ENCODE results near the gene GABARAPL2. TPM values are rescaled to one million over a fixed set of nuclear protein-coding genes. Genes with fewer than 3 reads are reported as not detected.

Gene GABARAPL2
- total and polyA plus RNA-seq, 12 donors: 93.9 to 200 (median 167) TPM

DNA sequence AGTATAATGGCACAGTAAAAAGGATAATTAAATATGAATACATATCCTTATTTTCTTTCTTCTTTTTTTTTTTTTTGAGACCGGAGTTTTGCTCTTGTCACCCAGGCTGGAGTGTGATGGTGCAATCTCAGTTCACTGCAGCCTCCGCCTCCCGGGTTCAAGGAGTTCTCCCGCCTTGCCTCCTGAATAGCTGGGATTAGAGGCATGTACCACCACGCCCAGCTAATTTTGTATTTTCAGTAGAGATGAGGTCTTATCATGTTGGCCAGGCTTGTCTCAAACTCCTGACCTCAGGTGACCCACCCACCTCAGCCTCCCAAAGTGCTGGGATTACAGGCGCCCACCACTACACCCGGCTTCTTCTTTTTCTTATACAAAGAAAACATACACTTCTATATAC lies 12.0 kb downstream of the GABARAPL2 start:
- no peak for TF ChIP-seq POLR2A (IDR thresholded peaks at IDR 0.05)
- TF ChIP-seq, protein P1, sequence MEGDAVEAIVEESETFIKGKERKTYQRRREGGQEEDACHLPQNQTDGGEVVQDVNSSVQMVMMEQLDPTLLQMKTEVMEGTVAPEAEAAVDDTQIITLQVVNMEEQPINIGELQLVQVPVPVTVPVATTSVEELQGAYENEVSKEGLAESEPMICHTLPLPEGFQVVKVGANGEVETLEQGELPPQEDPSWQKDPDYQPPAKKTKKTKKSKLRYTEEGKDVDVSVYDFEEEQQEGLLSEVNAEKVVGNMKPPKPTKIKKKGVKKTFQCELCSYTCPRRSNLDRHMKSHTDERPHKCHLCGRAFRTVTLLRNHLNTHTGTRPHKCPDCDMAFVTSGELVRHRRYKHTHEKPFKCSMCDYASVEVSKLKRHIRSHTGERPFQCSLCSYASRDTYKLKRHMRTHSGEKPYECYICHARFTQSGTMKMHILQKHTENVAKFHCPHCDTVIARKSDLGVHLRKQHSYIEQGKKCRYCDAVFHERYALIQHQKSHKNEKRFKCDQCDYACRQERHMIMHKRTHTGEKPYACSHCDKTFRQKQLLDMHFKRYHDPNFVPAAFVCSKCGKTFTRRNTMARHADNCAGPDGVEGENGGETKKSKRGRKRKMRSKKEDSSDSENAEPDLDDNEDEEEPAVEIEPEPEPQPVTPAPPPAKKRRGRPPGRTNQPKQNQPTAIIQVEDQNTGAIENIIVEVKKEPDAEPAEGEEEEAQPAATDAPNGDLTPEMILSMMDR (IDR thresholded peaks at IDR 0.05): no peak
- H3K4me3 ChIP-seq: no peak overlapping the region
- no peaks in the 10 kb centered on the region for H3K9me3 ChIP-seq (replicated peaks in 1 of 3)
- WGBS, 4 donors: 92 to 98% (median 94%) methylated on average over 7 of the region's 7 CpGs
- H3K27ac ChIP-seq: no peak overlapping the region
- peaks cover 0 to 59% of the 10 kb centered on the region in 2 donors for H3K36me3 ChIP-seq (replicated peaks in 1 of 2)
- H3K27me3 ChIP-seq: no peaks in the 10 kb centered on the region
- intact Hi-C loops (cut with DNase I): no loop called here
- DNase-seq: no peak
- peaks cover 0 to 8% of the 10 kb centered on the region in 2 donors for H3K4me1 ChIP-seq (replicated peaks in 1 of 2)

DNA sequence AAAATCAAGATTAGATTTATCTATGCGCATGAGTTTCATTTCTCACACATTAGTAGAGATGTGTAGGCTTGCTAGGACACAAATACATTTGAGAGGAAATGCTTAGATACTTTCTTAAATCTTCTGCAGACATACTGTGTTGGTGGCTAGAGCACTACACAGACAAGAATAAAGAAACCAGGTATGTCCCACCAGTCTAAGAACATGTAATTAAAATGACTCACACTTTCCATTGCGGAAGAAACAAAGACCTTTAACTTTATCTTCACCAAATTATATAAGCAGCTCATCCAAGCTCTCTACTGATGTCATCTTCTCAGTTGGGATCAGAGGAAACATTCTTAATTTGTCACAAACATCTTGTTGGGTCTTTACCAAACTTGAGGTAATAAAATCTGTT lies 12.5 kb downstream of the GABARAPL2 start:
- peaks cover 0 to 53% of the 10 kb centered on the region in 2 donors for H3K36me3 ChIP-seq (replicated peaks in 1 of 2)
- H3K9me3 ChIP-seq (replicated peaks in 1 of 3): no peaks in the 10 kb centered on the region
- intact Hi-C loops (cut with DNase I): no loop called here
- 79 to 85% (median 80%) methylated on average over 2 of the region's 2 CpGs for WGBS, 4 donors
- DNase-seq: no peak
- TF ChIP-seq, protein P1 (IDR thresholded peaks at IDR 0.05): no peak
- no peak for TF ChIP-seq POLR2A (IDR thresholded peaks at IDR 0.05)
- H3K4me1 ChIP-seq (replicated peaks in 1 of 2): peaks cover 0 to 3% of the 10 kb centered on the region in 2 donors
- no peak overlapping the region for H3K27ac ChIP-seq
- H3K27me3 ChIP-seq: no peaks in the 10 kb centered on the region
- no peak overlapping the region for H3K4me3 ChIP-seq

DNA sequence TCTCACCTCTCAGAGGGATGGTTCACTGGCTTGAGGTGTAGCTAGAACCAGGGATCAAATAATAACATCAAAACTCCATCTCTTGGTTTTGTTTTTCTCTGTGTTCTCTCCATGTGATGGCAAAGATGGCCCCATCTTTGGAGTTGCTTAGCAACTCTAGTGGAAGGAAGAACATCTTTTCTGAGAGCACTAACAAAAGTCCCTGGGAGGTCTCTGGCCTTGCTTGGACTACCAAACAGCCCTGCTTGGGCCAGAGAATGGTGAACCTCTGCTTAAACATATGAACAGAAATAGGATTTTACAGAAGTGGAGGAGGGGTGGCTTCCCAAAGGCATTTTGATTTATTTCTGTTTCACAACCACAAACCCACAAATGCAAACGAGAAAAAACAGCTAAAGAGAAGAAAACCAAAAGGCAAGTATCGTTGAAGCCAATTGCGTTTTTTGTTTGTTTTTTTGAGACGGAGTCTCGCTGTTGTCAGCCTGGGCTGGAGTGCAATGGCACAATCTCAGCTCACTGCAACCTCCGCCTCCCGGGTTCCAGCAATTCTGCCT lies 13.2 kb downstream of the GABARAPL2 start:
- H3K4me1 ChIP-seq (replicated peaks in 1 of 2): peaks cover 0 to 3% of the 10 kb centered on the region in 2 donors
- no peak for DNase-seq
- no peak overlapping the region for H3K4me3 ChIP-seq
- 76 to 94% (median 83%) methylated on average over 7 of the region's 7 CpGs for WGBS, 4 donors
- TF ChIP-seq POLR2A (IDR thresholded peaks at IDR 0.05): no peak
- TF ChIP-seq, protein P1 (IDR thresholded peaks at IDR 0.05): no peak
- H3K27me3 ChIP-seq: no peaks in the 10 kb centered on the region
- intact Hi-C loops (cut with DNase I): no loop called here
- H3K9me3 ChIP-seq (replicated peaks in 1 of 3): no peaks in the 10 kb centered on the region
- no peak overlapping the region for H3K27ac ChIP-seq
- peaks cover 0 to 47% of the 10 kb centered on the region in 2 donors for H3K36me3 ChIP-seq (replicated peaks in 1 of 2)

DNA sequence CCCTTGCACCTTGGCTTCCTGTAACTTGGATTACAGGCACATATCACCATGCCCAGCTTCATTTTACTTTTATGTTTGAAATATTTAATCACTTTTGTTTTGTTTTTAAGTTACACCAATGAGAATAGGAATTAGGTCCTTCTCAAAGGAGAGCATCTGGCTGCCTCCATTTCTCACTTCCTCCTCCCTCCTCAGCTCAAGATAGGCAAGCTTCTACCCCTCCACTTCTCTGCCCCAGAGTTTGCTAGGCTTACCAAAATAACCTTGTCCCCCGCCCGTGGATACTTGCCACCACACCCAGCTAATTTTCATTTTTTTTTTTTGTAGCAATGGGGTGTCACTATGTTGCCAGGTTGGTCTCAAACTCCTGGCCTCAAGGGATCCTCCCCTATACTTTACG lies 17.9 kb downstream of the GABARAPL2 start:
- intact Hi-C loops (cut with DNase I): no loop called here

More for the DNA sequence above, 17.9 kb downstream of the GABARAPL2 start:
- Histone ChIP-seq H3K27me3 (no peaks in the 10 kb centered on the region), H3K4me1 (replicated peaks in 1 of 2) (no peaks in the 10 kb centered on the region), H3K27ac (no peak overlapping the region), H3K4me3 (no peak overlapping the region), H3K36me3 (replicated peaks in 1 of 2) (peaks cover 0 to 5% of the 10 kb centered on the region in 2 donors), H3K9me3 (replicated peaks in 1 of 3) (no peaks in the 10 kb centered on the region)
- WGBS, 4 donors: 77 to 80% (median 79%) methylated on average over 3 of the region's 3 CpGs
- TF ChIP-seq, protein P1 (IDR thresholded peaks at IDR 0.05): no peak
- no peak for TF ChIP-seq POLR2A (IDR thresholded peaks at IDR 0.05)
- DNase-seq: no peak

Measured in adrenal gland (tissue), 12 donors.